ENCODE data around the gene CFAP74. TPM values are rescaled to one million over a fixed set of nuclear protein-coding genes. Genes with fewer than 3 reads are reported as not detected.

The CFAP74 gene
- total and polyA plus RNA-seq, 2 donors (not counting 3 experiments of a cell fraction or from before 2014, with no cell fraction given) = not detected

DNA sequence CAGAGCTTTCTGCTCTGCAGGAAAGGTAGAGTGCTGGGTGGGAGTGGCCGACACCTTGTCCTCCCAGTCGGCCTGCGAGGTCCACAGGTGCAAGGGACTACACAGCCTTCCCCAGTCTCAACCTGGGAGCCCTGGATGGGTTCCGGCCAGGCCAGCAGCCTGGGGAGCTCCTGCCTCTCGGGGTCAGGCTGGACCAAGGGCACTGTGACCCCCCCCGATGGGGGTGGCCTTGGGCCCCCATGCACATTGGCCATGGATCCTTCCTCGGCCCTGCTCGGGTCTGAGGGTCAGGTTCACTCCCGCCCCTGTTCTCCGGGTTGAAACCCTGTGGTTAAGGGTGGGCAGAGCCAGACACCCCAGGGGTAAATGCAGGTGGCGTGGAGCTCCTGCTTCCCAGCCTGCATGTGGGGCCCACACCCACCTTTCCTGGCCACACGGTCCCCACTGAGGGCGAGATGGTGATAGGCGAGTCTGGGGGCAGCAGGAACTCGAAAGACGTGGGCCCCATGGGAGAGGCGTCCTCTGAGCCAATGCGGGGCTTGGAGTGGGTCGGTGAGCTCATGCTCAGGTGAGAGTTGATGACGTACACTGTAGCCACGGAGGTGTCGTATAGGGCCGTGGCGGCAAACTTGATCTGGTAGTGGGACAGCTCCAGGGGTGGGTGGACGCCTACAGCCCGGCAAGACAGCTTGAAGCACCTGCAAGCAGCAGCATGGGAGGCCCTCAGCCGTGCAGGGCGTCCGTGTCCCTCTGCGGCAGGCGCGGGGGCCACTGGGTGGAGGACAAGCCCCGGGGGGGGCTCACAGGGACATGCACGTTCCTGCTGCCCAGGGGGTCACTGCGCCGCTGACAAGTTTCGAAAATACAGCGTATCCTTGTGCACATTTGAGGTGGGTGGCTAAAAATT, 73.7 kb downstream of the CFAP74 start:
- Histone ChIP-seq H3K9me1 (replicated peaks; ENCODE audit: control insufficient read depth, extremely low read depth, insufficient read depth, low read length) (no peaks in the 10 kb centered on the region), H3K27me3 (ENCODE audit: control insufficient read depth in 2 of 2, insufficient read depth in 2 of 2, low read length in 2 of 2) (no peaks in the 10 kb centered on the region), H3K9ac (replicated peaks; ENCODE audit: extremely low read depth, insufficient read depth, low read length) (no peak overlapping the region), H3K9me3 (replicated peaks; ENCODE audit: control insufficient read depth, insufficient read depth, low read length) (peaks cover 2% of the 10 kb centered on the region), H3K4me1 (ENCODE audit: control insufficient read depth, extremely low read depth, insufficient read depth, low read length) (no peaks in the 10 kb centered on the region), H3K4me3 (replicated peaks in 1 of 3; ENCODE audit: insufficient read depth in 1 of 3, low read depth in 1 of 3, low read length in 3 of 3) (no peak overlapping the region), H4K20me1 (replicated peaks; ENCODE audit: control insufficient read depth, extremely low read depth, insufficient read depth, low read length) (no peaks in the 10 kb centered on the region), H3K4me2 (ENCODE audit: insufficient read depth, low read length) (no peak overlapping the region), H3K79me2 (ENCODE audit: control insufficient read depth, insufficient read depth, low read length) (no peaks in the 10 kb centered on the region), H2AFZ (ENCODE audit: low read depth, low read length) (no peak overlapping the region), H3K36me3 (ENCODE audit: control insufficient read depth in 2 of 2, extremely low read depth in 1 of 2, insufficient read depth in 2 of 2, low read length in 2 of 2) (no peaks in the 10 kb centered on the region), H3K27ac (ENCODE audit: insufficient read depth, low read depth, low read length) (no peak overlapping the region)
- intact Hi-C loops (cut with micrococcal nuclease) = no loop called here
- FAIRE-seq (no peak), DNase-seq (ENCODE audit: low read depth, low spot score) (no peak)
- dilution Hi-C loops (cut with MboI; ENCODE audit: extremely low pct_ligation_motif_present, low sequenced_read_pairs) = no loop called here
- CTCF ChIA-PET = interaction anchor here (1.6 to 1.8 kb wide), 2 partner anchors 14 to 115 kb away, joined by 3 to 7 read pairs; no protein-coding TSS in a partner anchor
- no TSS peak for BruUV-seq (replicated peaks)
- POLR2A ChIA-PET = no interaction called here
- TF ChIP-seq GATA2 (IDR thresholded peaks at IDR 0.05; ENCODE audit: insufficient read depth, insufficient read length, low read depth, low read length) (no peak), POLR2A (IDR thresholded peaks at IDR 0.05; ENCODE audit: low read depth, low read length) (no peak), MYC (IDR thresholded peaks at IDR 0.05; ENCODE audit: low read depth, low read length) (no peak), JUN (IDR thresholded peaks at IDR 0.05; ENCODE audit: borderline replicate concordance, insufficient read depth, insufficient read length, low read depth) (no peak), FOS (IDR thresholded peaks at IDR 0.05; ENCODE audit: borderline replicate concordance, insufficient read depth, low read length) (no peak), POLR2AphosphoS5 (IDR thresholded peaks at IDR 0.05; ENCODE audit: insufficient read depth, low read depth, low read length) (no peak), EZH2 (IDR thresholded peaks at IDR 0.05; ENCODE audit: borderline replicate concordance, low read depth, low read length, severe bottlenecking) (no peak)
- TF ChIP-seq, protein P1, sequence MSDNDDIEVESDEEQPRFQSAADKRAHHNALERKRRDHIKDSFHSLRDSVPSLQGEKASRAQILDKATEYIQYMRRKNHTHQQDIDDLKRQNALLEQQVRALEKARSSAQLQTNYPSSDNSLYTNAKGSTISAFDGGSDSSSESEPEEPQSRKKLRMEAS (IDR thresholded peaks at IDR 0.05; ENCODE audit: insufficient read depth, insufficient read length) = no peak
- TF ChIP-seq, protein P2, sequence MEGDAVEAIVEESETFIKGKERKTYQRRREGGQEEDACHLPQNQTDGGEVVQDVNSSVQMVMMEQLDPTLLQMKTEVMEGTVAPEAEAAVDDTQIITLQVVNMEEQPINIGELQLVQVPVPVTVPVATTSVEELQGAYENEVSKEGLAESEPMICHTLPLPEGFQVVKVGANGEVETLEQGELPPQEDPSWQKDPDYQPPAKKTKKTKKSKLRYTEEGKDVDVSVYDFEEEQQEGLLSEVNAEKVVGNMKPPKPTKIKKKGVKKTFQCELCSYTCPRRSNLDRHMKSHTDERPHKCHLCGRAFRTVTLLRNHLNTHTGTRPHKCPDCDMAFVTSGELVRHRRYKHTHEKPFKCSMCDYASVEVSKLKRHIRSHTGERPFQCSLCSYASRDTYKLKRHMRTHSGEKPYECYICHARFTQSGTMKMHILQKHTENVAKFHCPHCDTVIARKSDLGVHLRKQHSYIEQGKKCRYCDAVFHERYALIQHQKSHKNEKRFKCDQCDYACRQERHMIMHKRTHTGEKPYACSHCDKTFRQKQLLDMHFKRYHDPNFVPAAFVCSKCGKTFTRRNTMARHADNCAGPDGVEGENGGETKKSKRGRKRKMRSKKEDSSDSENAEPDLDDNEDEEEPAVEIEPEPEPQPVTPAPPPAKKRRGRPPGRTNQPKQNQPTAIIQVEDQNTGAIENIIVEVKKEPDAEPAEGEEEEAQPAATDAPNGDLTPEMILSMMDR (IDR thresholded peaks at IDR 0.05; ENCODE audit: extremely low read depth in 1 of 2, insufficient read depth in 1 of 2, low read depth in 1 of 2, low read length in 2 of 2) = no peak

Data from endothelial cell of umbilical vein (primary cell).